H9 (cell line): ENCODE data around the gene PLAAT3. TPM values are rescaled to one million over a fixed set of nuclear protein-coding genes. Genes with fewer than 3 reads are reported as not detected.

ENCODE experiments used
- DNase-seq: peaks from one replicate; pipeline ENCODE4 v3.0.0-alpha.2; 2017
- H2AFZ ChIP-seq: one replicate; pipeline ENCODE4 v1.6.1; 2013; ENCODE audit warnings: mild to moderate bottlenecking, low read length, control low read depth, moderate library complexity
- H2AK5ac ChIP-seq: 2 replicates; pipeline ENCODE4 v1.6.1; 2013; ENCODE audit warnings: low read length, control low read depth, mixed read lengths; ENCODE audit not compliant: insufficient read length
- H2BK120ac ChIP-seq: one replicate; pipeline ENCODE4 v1.6.1; 2013; ENCODE audit warnings: low read depth, mild to moderate bottlenecking, low read length, control low read depth, inconsistent platforms; ENCODE audit not compliant: poor library complexity, severe bottlenecking
- H2BK12ac ChIP-seq: 2 replicates; pipeline ENCODE4 v1.6.1; 2013; ENCODE audit warnings: low read length, control low read depth, mixed read lengths, low read depth; ENCODE audit not compliant: insufficient read length
- H2BK15ac ChIP-seq: 2 replicates; pipeline ENCODE4 v1.6.1; 2013; ENCODE audit warnings: low read depth, low read length, control low read depth
- H2BK20ac ChIP-seq: one replicate; pipeline ENCODE4 v1.6.1; 2013; ENCODE audit warnings: low read depth, mild to moderate bottlenecking, low read length, control low read depth, inconsistent platforms; ENCODE audit not compliant: poor library complexity, severe bottlenecking
- H2BK5ac ChIP-seq: 2 replicates; pipeline ENCODE4 v1.6.1; 2013; ENCODE audit warnings: low read length, control low read depth, mixed read lengths; ENCODE audit not compliant: insufficient read length
- H3K14ac ChIP-seq: 2 replicates; pipeline ENCODE4 v1.6.1; 2013; ENCODE audit warnings: low read length, control low read depth; ENCODE audit not compliant: insufficient read depth
- H3K18ac ChIP-seq: 2 replicates; pipeline ENCODE4 v1.6.1; 2013; ENCODE audit warnings: low read depth, mild to moderate bottlenecking, mixed read lengths, low read length, control low read depth; ENCODE audit not compliant: insufficient read length
- H3K23ac ChIP-seq: 2 replicates; pipeline ENCODE4 v1.6.1; 2013; ENCODE audit warnings: low read length, control low read depth, mixed read lengths, low read depth; ENCODE audit not compliant: insufficient read length
- H3K23me2 ChIP-seq: 2 replicates; pipeline ENCODE4 v1.6.1; 2013; ENCODE audit warnings: low read depth, mild to moderate bottlenecking, mixed read lengths, low read length, control low read depth; ENCODE audit not compliant: insufficient read length, poor library complexity, severe bottlenecking
- H3K27ac ChIP-seq: 2 replicates; pipeline ENCODE4 v1.5.1; 2013; ENCODE audit warnings: low read length, control low read depth, mixed read lengths, low read depth; ENCODE audit not compliant: insufficient read length
- H3K27me3 ChIP-seq: 2 replicates; pipeline ENCODE4 v1.6.1; 2013; ENCODE audit warnings: low read length, control low read depth, inconsistent platforms; ENCODE audit not compliant: insufficient read depth
- H3K4ac ChIP-seq: 2 replicates; pipeline ENCODE4 v1.6.1; 2013; ENCODE audit warnings: low read depth, mild to moderate bottlenecking, control low read depth, inconsistent platforms, low read length, moderate library complexity
- H3K4me1 ChIP-seq: 2 replicates; pipeline ENCODE4 v1.6.1; 2013; ENCODE audit warnings: low read length, control low read depth, inconsistent platforms; ENCODE audit not compliant: insufficient read depth
- H3K4me2 ChIP-seq: 2 replicates; pipeline ENCODE4 v1.6.1; 2013; ENCODE audit warnings: low read length, control low read depth, mixed read lengths; ENCODE audit not compliant: insufficient read length, insufficient read depth
- H3K56ac ChIP-seq: 2 replicates; pipeline ENCODE4 v1.6.1; 2013; ENCODE audit warnings: low read depth, mild to moderate bottlenecking, mixed read lengths, low read length, control low read depth; ENCODE audit not compliant: insufficient read length
- H3K79me1 ChIP-seq: 2 replicates; pipeline ENCODE4 v1.6.1; 2013; ENCODE audit warnings: low read depth, mild to moderate bottlenecking, moderate library complexity, low read length, control low read depth, inconsistent platforms; ENCODE audit not compliant: insufficient read depth, poor library complexity, severe bottlenecking
- H3K79me2 ChIP-seq: 2 replicates; pipeline ENCODE4 v1.6.1; 2013; ENCODE audit warnings: low read length, control low read depth, inconsistent platforms; ENCODE audit not compliant: insufficient read depth
- H3K9ac ChIP-seq: 2 replicates; pipeline ENCODE4 v1.6.1; 2013; ENCODE audit warnings: low read length, control low read depth, mixed read lengths; ENCODE audit not compliant: insufficient read length; ENCODE audit errors: extremely low read depth
- H3K9me3 ChIP-seq: one replicate; pipeline ENCODE4 v1.6.1; 2013; ENCODE audit warnings: low read depth, low read length, inconsistent platforms; ENCODE audit not compliant: control insufficient read depth
- H3T11ph ChIP-seq: one replicate; pipeline ENCODE4 v1.6.1; 2013; ENCODE audit warnings: mild to moderate bottlenecking, low read length, control low read depth, inconsistent platforms
- H4K20me1 ChIP-seq: one replicate; pipeline ENCODE4 v1.6.1; 2013; ENCODE audit not compliant: control insufficient read depth, insufficient read length, insufficient read depth
- H4K5ac ChIP-seq: 2 replicates; pipeline ENCODE4 v1.6.1; 2013; ENCODE audit warnings: low read depth, mild to moderate bottlenecking, mixed read lengths, low read length, control low read depth; ENCODE audit not compliant: insufficient read length
- H4K8ac ChIP-seq: replicated peaks from 2 replicates; pipeline ENCODE4 v1.6.1; 2013; ENCODE audit warnings: low read length, control low read depth, mixed read lengths, low read depth; ENCODE audit not compliant: insufficient read length
- H4K91ac ChIP-seq: 2 replicates; pipeline ENCODE4 v1.6.1; 2013; ENCODE audit warnings: low read depth, mild to moderate bottlenecking, moderate library complexity, mixed read lengths, low read length, control low read depth; ENCODE audit not compliant: insufficient read length
- H3K27ac Mint-ChIP-seq, 3 experiments: 2 replicates in 2 of 3; 3 replicates in 1 of 3; pipeline ENCODE4 v1.8.0; 2020 to 2021; ENCODE audit warnings: mixed read lengths in 3 of 3, mild to moderate bottlenecking in 1 of 3, moderate library complexity in 1 of 3
- H3K27me3 Mint-ChIP-seq: 2 replicates; pipeline ENCODE4 v1.8.0; 2021; ENCODE audit warnings: low read depth, mild to moderate bottlenecking, moderate library complexity, mixed read lengths
- H3K36me3 Mint-ChIP-seq, 3 experiments: 2 replicates in 2 of 3; 3 replicates in 1 of 3; pipeline ENCODE4 v1.8.0; 2020 to 2021; ENCODE audit warnings: low read depth in 3 of 3, mixed read lengths in 3 of 3; ENCODE audit not compliant: insufficient read depth in 1 of 3
- H3K4me1 Mint-ChIP-seq, 2 experiments: 2 replicates each; pipeline ENCODE4 v1.8.0; 2020; ENCODE audit warnings: mixed read lengths in 2 of 2
- H3K4me3 Mint-ChIP-seq, 2 experiments: 2 replicates in 1 of 2; 3 replicates in 1 of 2; pipeline ENCODE4 v1.8.0; 2020 to 2021; ENCODE audit warnings: mild to moderate bottlenecking in 2 of 2, mixed read lengths in 2 of 2, moderate library complexity in 1 of 2
- H3K9me3 Mint-ChIP-seq, 2 experiments: 2 replicates in 1 of 2; 3 replicates in 1 of 2; pipeline ENCODE4 v1.8.0; 2020; ENCODE audit warnings: mild to moderate bottlenecking in 2 of 2, mixed read lengths in 2 of 2, moderate library complexity in 1 of 2
- WGBS: extraction: QIAGEN DNeasy Blood & Tissue Kit; methylation state at CpG from one replicate; pipeline ENCODE4 v1.1.7; 2013; ENCODE audit warnings: missing lambda C conversion rate, low lambda C conversion rate, mixed read lengths; ENCODE audit not compliant: insufficient read length; ENCODE audit errors: extremely low coverage; 5-methylcytosine and 5-hydroxymethylcytosine counted together
- total RNA-seq: library from RNA; stranded (reverse); gene quantifications from 2 replicates; pipeline ENCODE4 v1.2.1, GENCODE V29; 2021
- TF ChIP-seq, protein P1 (sequence below): fragments of 200-600 bp; sonication (generic); conservative IDR thresholded peaks from 3 replicates; pipeline ENCODE4 v1.8.0; 2021; ENCODE audit warnings: antibody characterized with exemption, mild to moderate bottlenecking

PLAAT3 gene
- total RNA-seq, 1 experiment from 2014 or later = 188 TPM

DNA sequence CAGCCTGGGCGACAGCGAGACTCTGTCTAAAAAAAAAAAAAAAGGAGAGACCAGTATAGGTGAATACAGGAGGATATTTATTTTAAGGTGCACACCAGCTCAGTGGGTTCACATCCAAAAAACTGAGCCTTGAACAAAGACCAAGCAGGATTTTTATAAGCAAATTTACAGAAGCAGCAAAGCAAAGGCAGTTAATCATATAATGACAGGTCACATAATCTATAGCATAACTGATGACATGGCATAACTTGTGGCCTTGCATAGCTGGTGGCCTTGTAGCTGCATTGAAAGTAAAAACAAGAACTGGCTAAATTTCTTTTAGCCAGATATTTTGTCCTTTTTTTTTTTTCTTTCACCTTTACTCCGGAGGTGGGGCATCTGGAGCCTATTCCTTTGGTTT lies 2.7 kb upstream of the PLAAT3 start:
- Histone ChIP-seq H2BK5ac (no peak overlapping the region), H2BK20ac (no peak overlapping the region), H3T11ph (no peak overlapping the region), H3K4me1 (no peaks in the 10 kb centered on the region), H4K91ac (no peak overlapping the region), H2BK120ac (no peak overlapping the region), H3K23ac (no peak overlapping the region), H2BK12ac (no peak overlapping the region), H2AFZ (no peak overlapping the region), H4K20me1 (no peaks in the 10 kb centered on the region), H3K9ac (no peak overlapping the region), H2BK15ac (no peak overlapping the region), H3K14ac (no peak overlapping the region), H3K79me1 (no peaks in the 10 kb centered on the region), H4K8ac (no peak overlapping the region), H4K5ac (no peak overlapping the region), H3K79me2 (no peaks in the 10 kb centered on the region), H3K56ac (no peak overlapping the region), H3K23me2 (peaks cover 12% of the 10 kb centered on the region), H3K9me3 (no peaks in the 10 kb centered on the region), H3K18ac (no peak overlapping the region), H3K27me3 (no peaks in the 10 kb centered on the region), H3K4ac (no peak overlapping the region), H3K27ac (no peak overlapping the region), H3K4me2 (no peak overlapping the region), H2AK5ac (no peak overlapping the region)
- no CpG with 5 or more reads among the region's 3 CpGs for WGBS
- H3K27ac Mint-ChIP-seq = no peak overlapping the region
- H3K36me3 Mint-ChIP-seq = peaks cover 0 to 2% (median 0%) of the 10 kb centered on the region in 3 experiments; a peak in 2 of 7 replicates
- H3K27me3 Mint-ChIP-seq = no peaks in the 10 kb centered on the region
- TF ChIP-seq, protein P1, sequence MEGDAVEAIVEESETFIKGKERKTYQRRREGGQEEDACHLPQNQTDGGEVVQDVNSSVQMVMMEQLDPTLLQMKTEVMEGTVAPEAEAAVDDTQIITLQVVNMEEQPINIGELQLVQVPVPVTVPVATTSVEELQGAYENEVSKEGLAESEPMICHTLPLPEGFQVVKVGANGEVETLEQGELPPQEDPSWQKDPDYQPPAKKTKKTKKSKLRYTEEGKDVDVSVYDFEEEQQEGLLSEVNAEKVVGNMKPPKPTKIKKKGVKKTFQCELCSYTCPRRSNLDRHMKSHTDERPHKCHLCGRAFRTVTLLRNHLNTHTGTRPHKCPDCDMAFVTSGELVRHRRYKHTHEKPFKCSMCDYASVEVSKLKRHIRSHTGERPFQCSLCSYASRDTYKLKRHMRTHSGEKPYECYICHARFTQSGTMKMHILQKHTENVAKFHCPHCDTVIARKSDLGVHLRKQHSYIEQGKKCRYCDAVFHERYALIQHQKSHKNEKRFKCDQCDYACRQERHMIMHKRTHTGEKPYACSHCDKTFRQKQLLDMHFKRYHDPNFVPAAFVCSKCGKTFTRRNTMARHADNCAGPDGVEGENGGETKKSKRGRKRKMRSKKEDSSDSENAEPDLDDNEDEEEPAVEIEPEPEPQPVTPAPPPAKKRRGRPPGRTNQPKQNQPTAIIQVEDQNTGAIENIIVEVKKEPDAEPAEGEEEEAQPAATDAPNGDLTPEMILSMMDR = no peak
- H3K9me3 Mint-ChIP-seq = no peaks in the 10 kb centered on the region
- no peak overlapping the region for H3K4me3 Mint-ChIP-seq
- peaks cover 16 to 20% of the 10 kb centered on the region in 2 experiments for H3K4me1 Mint-ChIP-seq
- DNase-seq = no peak
